C4-2B (cell line): Measurements from ENCODE around the gene GPR107.

Experiments
- ZFX ChIP-seq: fragments of 450-650 bp; IDR thresholded peaks from 2 replicates; pipeline ENCODE4 v1.6.1; 2017
- TF ChIP-seq, protein P1 (sequence below): fragments of 450-650 bp; conservative IDR thresholded peaks from 2 replicates; pipeline ENCODE4 v1.5.1; 2017; ENCODE audit warnings: mild to moderate bottlenecking

DNA sequence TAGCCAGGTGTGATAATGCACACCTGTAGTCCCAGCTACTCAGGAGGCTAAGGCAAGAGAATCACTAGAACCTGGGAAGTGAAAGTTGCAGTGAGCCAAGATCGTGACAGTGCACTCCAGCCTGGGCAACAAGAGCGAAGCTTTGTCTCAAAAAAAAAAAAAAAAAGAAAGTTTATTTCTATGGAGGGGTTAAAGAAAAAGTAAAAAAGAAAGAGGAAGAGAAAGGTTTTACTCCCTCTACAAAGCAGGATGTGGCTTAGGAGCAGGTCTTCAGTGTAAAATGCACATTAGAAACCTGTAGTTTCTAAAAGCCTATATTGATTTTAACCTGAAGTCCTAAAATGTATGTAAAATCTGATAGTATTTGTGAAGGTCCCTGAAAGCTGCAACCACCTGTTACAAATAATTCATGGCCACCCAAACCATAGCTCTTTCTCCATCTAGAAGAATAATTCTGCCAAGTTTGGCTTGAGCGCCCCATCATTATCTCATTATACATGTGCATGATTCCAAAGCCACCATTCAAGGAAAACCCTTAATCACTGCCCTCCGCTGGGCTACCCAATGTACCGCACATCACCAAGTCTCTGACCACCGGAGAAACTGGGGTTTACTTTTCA is 14.1 kb upstream of the GPR107 start:
- TF ChIP-seq, protein P1, sequence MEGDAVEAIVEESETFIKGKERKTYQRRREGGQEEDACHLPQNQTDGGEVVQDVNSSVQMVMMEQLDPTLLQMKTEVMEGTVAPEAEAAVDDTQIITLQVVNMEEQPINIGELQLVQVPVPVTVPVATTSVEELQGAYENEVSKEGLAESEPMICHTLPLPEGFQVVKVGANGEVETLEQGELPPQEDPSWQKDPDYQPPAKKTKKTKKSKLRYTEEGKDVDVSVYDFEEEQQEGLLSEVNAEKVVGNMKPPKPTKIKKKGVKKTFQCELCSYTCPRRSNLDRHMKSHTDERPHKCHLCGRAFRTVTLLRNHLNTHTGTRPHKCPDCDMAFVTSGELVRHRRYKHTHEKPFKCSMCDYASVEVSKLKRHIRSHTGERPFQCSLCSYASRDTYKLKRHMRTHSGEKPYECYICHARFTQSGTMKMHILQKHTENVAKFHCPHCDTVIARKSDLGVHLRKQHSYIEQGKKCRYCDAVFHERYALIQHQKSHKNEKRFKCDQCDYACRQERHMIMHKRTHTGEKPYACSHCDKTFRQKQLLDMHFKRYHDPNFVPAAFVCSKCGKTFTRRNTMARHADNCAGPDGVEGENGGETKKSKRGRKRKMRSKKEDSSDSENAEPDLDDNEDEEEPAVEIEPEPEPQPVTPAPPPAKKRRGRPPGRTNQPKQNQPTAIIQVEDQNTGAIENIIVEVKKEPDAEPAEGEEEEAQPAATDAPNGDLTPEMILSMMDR = no peak
- TF ChIP-seq ZFX = no peak
